Stimulated activated memory B cell treated with anti-CD40 and anti-IgM and Interleukin-4, amounts not matched to agents 10 μg/mL and 1 μg/mL and 100 μg/mL, for 72 hours (primary cell): ENCODE data around the gene HPCAL1.
A peak's percentile ranks its signal among the peaks of the same experiment; 100 is the strongest.

Experiments
- ATAC-seq: fragments of 150-1000 bp; cut with Tn5 transposase; 2 replicates; pipeline ENCODE4 v1.10.0; 2021
- H3K27ac Mint-ChIP-seq: one replicate; pipeline ENCODE4 v1.8.0; 2022; ENCODE audit warnings: mild to moderate bottlenecking, mixed read lengths
- H3K27me3 Mint-ChIP-seq: one replicate; pipeline ENCODE4 v1.8.0; 2022; ENCODE audit warnings: mixed read lengths
- H3K36me3 Mint-ChIP-seq: one replicate; pipeline ENCODE4 v1.8.0; 2022; ENCODE audit warnings: mixed read lengths
- H3K4me1 Mint-ChIP-seq: one replicate; pipeline ENCODE4 v1.8.0; 2022; ENCODE audit warnings: mixed read lengths
- H3K4me3 Mint-ChIP-seq: one replicate; pipeline ENCODE4 v1.8.0; 2022; ENCODE audit warnings: mild to moderate bottlenecking, moderate library complexity, mixed read lengths
- H3K9me3 Mint-ChIP-seq: one replicate; pipeline ENCODE4 v1.8.0; 2022; ENCODE audit warnings: mixed read lengths

Gene HPCAL1

DNA sequence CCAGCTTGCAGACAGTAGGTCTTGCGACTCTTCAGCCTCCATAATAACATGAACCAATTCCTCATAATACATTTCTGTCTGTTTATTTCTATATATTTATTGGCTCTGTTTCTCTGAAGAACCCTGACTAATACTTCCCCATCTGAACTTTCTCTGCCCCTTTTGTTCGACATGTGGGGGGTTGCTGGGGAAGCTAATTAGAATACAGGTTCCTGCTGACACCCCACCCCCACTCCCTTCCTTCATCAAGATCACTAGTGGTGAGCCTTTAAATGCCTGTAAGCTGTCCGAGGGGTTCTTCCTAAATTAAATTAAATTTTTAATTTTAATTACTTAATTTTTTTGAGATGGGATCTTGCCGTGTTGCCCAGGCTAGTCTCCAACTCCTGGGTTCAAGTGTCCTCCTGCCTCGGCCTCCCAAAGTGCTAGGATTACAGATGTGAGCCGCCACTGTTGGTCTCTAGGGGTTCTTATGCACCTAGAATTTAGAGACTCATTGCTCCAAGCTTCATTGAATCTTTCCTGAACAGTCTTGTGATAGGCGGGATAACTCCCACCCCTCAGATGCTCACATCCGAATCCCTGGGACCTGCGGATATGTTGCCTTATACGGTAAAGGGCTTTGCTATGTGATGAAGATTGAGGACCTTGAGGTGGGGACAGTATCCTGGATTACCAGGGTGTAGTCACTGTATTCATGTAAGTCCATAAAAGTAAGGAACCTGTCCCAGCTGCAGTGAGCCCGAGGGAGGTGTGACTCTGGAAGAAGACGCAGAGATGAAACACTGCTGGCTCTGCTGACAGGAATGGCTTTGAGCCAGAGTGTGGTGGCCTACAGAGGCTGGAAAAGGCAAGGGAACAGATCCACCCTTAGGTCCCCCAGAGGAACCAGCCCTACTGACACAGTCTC lies 26.2 kb downstream of the HPCAL1 start:
- peaks cover 98% of the 10 kb centered on the region for H3K4me1 Mint-ChIP-seq
- H3K4me3 Mint-ChIP-seq = no peak overlapping the region
- no peaks in the 10 kb centered on the region for H3K9me3 Mint-ChIP-seq
- H3K27ac Mint-ChIP-seq = peak overlapping the region; percentile 93
- no peak for ATAC-seq
- H3K36me3 Mint-ChIP-seq = no peaks in the 10 kb centered on the region
- no peaks in the 10 kb centered on the region for H3K27me3 Mint-ChIP-seq

DNA sequence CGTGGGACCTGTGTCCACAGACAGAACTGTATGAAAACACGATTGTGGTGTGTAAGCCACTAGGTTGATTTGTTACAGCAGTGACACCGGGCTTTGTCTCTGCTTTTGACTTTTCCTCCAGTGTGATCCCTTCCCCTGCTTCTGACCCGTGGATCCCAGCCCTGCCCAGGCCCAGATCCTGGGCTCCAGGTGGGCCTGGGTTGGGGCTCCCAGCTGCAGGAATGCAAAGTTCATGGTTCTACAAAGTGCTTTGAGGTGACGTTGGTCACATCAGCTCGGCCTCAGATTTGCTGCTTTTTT lies 26.8 kb downstream of the HPCAL1 start:
- no peaks in the 10 kb centered on the region for H3K27me3 Mint-ChIP-seq
- no peak for ATAC-seq
- no peaks in the 10 kb centered on the region for H3K9me3 Mint-ChIP-seq
- H3K27ac Mint-ChIP-seq = peak overlapping the region; percentile 93
- peak overlapping the region; percentile 79 for H3K4me3 Mint-ChIP-seq
- H3K36me3 Mint-ChIP-seq = peaks cover 1% of the 10 kb centered on the region
- peaks cover 92% of the 10 kb centered on the region for H3K4me1 Mint-ChIP-seq

GRCh38 chr2:10329880-10330699 lies 27.4 kb downstream of the HPCAL1 start:
- Mint-ChIP-seq H3K4me1 (peaks cover 86% of the 10 kb centered on the region), H3K9me3 (peaks cover 3% of the 10 kb centered on the region), H3K36me3 (peaks cover 7% of the 10 kb centered on the region), H3K4me3 (peak overlapping the region; percentile 79), H3K27ac (peak overlapping the region; percentile 93), H3K27me3 (no peaks in the 10 kb centered on the region)
- ATAC-seq = no peak

DNA sequence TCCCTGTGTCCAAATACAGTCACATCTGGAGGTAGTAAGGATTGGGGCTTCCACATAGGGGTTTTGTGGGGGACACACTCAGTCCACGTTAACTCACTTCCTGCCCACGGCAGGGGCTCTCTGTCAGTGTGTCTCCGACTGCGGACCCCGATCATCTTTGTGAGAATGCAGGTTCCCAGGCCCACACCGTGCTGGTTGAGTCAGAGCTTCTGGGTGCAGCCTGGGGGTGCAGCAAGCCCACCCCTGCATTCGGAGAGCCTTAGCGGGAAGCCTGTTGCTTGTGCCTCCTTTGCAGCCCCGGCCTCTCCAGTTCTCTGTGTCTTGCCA lies 28.0 kb downstream of the HPCAL1 start:
- ATAC-seq = no peak
- H3K4me1 Mint-ChIP-seq = peaks cover 80% of the 10 kb centered on the region
- H3K36me3 Mint-ChIP-seq = peaks cover 13% of the 10 kb centered on the region
- peaks cover 5% of the 10 kb centered on the region for H3K9me3 Mint-ChIP-seq
- H3K27ac Mint-ChIP-seq = peak overlapping the region; percentile 93
- H3K27me3 Mint-ChIP-seq = no peaks in the 10 kb centered on the region
- peak overlapping the region; percentile 79 for H3K4me3 Mint-ChIP-seq

- Mint-ChIP-seq H3K27ac (peak overlapping the region; percentile 93), H3K4me3 (peak overlapping the region; percentile 79), H3K9me3 (peaks cover 5% of the 10 kb centered on the region), H3K4me1 (peaks cover 75% of the 10 kb centered on the region), H3K27me3 (no peaks in the 10 kb centered on the region), H3K36me3 (peaks cover 15% of the 10 kb centered on the region)
- ATAC-seq = peak; percentile 21
Measured at GRCh38 chr2:10331027-10331701, 28.5 kb downstream of the HPCAL1 start.

DNA sequence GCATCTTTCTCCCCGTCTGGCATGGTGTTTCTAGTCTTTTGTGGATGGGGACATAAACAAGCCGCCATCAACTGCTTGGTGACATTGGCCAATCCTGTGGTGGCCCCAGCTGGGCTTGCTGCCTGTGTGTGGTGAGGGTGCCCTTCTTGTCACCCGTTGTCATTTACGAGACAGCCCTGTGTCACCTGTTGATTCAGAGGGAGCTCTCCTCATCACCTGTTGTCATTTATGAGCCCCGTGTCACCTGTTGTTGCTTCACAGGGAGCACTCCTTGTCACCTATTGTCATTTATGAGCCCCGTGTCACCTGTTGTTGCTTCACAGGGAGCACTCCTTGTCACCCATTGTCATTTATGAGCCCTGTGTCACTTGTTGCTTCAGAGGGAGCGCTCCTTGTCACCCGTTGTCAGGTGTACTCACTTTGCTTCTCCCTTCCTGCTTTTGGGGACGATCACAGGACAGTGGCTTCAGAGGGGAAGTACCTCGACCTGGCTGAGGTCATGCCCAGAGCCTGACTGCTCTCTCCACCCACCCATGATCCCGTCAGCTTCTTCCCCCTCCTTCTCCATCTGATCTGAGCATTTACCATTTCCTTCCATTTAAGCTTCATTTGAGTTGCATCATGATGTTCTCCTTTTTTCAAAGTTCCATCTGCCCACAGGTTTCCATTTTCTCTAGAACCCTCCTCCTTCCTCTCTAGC lies 29.1 kb downstream of the HPCAL1 start:
- Mint-ChIP-seq H3K36me3 (peaks cover 15% of the 10 kb centered on the region), H3K27ac (peak overlapping the region; percentile 93), H3K4me3 (peak overlapping the region; percentile 79), H3K9me3 (peaks cover 5% of the 10 kb centered on the region), H3K27me3 (no peaks in the 10 kb centered on the region), H3K4me1 (peaks cover 68% of the 10 kb centered on the region)
- peak; percentile 92 for ATAC-seq

- H3K36me3 Mint-ChIP-seq = peaks cover 19% of the 10 kb centered on the region
- ATAC-seq = peak; percentile 32
Measured at GRCh38 chr2:10332402-10333246, 29.9 kb downstream of the HPCAL1 start.

GRCh38 chr2:10333247-10333613 lies 30.5 kb downstream of the HPCAL1 start:
- H3K36me3 Mint-ChIP-seq = peaks cover 25% of the 10 kb centered on the region
- ATAC-seq = no peak
- H3K27me3 Mint-ChIP-seq = no peaks in the 10 kb centered on the region
- H3K27ac Mint-ChIP-seq = peak overlapping the region; percentile 93
- H3K9me3 Mint-ChIP-seq = peaks cover 5% of the 10 kb centered on the region
- H3K4me1 Mint-ChIP-seq = peaks cover 65% of the 10 kb centered on the region
- H3K4me3 Mint-ChIP-seq = no peak overlapping the region

More at GRCh38 chr2:10332402-10333246, 29.9 kb downstream of the HPCAL1 start:
- H3K4me1 Mint-ChIP-seq = peaks cover 65% of the 10 kb centered on the region
- H3K27me3 Mint-ChIP-seq = no peaks in the 10 kb centered on the region
- H3K27ac Mint-ChIP-seq = peak overlapping the region; percentile 93
- peaks cover 5% of the 10 kb centered on the region for H3K9me3 Mint-ChIP-seq
- peak overlapping the region; percentile 79 for H3K4me3 Mint-ChIP-seq

GRCh38 chr2:10333966-10334365 lies 31.3 kb downstream of the HPCAL1 start:
- no peak overlapping the region for H3K4me3 Mint-ChIP-seq
- H3K27me3 Mint-ChIP-seq = no peaks in the 10 kb centered on the region
- peak overlapping the region; percentile 93 for H3K27ac Mint-ChIP-seq
- peaks cover 32% of the 10 kb centered on the region for H3K36me3 Mint-ChIP-seq
- peaks cover 65% of the 10 kb centered on the region for H3K4me1 Mint-ChIP-seq
- no peak for ATAC-seq
- H3K9me3 Mint-ChIP-seq = peaks cover 5% of the 10 kb centered on the region

DNA sequence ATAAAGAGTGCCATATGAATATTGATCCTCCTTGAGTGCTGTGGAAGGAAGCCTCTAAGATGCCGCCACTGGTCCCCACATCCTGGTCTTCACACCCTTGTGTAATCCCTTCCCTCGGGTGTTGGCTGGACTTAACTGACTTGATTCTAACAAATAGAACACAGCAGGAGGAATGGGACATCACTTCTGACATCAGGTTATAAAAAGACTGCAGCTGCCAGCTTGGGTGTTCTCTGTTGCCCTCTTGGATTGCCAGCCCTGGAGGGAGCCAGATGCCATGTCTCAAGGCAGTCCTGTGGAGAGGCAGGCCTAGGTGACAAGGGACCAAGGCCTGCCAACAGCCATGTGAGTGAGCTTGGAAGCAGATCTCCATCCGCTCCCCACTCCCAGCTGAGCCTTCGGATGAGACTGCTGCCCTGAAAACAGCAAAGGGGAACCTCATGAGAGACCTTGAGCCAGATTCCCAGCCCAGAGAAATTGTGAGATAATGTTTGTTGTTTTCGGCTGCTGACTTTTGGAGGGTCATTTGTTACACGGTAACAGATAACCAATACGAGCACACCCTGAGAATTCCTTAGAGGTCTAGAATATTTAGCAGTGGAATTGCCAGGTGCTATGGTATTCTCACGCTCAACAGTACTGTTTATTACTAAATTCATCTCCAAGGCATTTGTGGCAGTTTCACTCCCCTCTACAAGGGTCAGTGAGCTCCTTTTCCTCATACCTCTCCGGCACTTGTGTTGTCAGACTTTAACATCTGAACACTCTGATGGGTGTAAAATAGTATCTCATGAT lies 32.5 kb downstream of the HPCAL1 start:
- Mint-ChIP-seq H3K36me3 (peaks cover 33% of the 10 kb centered on the region), H3K4me1 (peaks cover 54% of the 10 kb centered on the region), H3K27me3 (no peaks in the 10 kb centered on the region), H3K27ac (no peak overlapping the region), H3K9me3 (peaks cover 5% of the 10 kb centered on the region), H3K4me3 (no peak overlapping the region)
- ATAC-seq = no peak

DNA sequence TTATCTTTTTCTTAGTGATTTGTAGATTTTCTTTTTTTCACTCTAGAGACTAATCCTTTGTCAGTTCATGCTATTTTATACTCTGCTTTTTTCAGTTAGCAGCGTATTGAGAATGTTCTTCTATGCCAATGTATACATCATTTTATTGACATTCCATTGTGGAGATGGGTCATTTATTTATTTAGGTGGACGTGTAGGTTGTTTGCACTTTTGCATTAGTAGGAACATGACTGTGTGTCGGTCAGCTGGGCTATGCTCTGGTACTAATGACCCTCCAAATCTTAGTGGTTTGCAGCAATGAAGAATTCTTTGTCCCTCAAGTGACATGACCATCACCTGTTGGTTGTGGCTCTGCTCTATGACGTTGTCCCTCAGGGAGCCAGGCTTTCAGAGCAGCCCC lies 33.6 kb downstream of the HPCAL1 start:
- Mint-ChIP-seq H3K36me3 (peaks cover 33% of the 10 kb centered on the region), H3K4me1 (peaks cover 50% of the 10 kb centered on the region), H3K27me3 (no peaks in the 10 kb centered on the region), H3K27ac (no peak overlapping the region), H3K4me3 (no peak overlapping the region), H3K9me3 (peaks cover 5% of the 10 kb centered on the region)
- ATAC-seq = no peak

DNA sequence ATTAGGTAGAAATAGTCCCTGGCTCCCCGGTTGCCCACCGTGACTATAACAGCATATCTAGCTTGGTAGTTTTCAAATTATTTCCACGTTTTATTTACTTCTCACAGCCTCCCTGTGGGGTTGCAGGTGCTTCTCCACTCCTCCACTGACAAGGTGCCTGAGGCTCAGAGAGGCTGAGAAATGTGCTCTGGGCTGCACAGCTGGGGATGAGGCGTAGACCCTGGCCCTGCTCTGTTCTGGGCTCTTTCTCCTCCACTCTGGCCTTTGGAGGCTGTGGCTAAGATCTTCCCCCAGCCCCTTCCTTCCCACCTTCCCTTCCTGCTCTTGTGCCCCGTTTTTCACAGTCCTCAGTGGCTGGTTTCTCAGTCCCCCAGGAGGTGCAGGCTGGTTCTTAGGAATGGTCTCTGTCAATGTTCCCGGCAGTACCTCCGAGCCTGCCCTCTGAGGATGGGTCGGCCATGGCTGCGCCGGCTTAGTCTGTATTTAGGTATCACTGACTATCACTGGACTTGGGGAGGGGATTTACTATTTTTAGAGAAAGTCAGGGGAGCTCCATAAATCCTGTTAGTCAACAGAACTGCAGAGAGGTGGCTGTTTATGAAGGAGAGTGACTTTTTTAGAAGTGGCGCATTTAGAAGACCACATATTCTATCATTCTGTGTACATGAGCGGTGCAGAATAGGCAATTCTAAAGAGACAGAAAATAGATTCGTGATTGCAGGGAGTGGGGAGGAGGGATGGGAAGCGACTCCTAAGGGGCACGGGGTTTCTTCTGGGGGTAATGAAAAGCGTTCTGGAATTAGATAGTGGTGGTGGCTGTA lies 35.0 kb downstream of the HPCAL1 start:
- no peak overlapping the region for H3K4me3 Mint-ChIP-seq

More for the DNA sequence above, 35.0 kb downstream of the HPCAL1 start:
- Mint-ChIP-seq H3K27ac (peak overlapping the region; percentile 8), H3K4me1 (peaks cover 36% of the 10 kb centered on the region), H3K27me3 (no peaks in the 10 kb centered on the region), H3K36me3 (peaks cover 33% of the 10 kb centered on the region), H3K9me3 (peaks cover 5% of the 10 kb centered on the region)
- ATAC-seq = no peak
